ENCODE data around the gene GLT8D2.

- TF ChIP-seq CTCF (IDR thresholded peaks at IDR 0.05; ENCODE audit: low read depth, low read length) (no peak), EZH2phosphoT487 (IDR thresholded peaks at IDR 0.05; ENCODE audit: low read depth) (no peak)
These were observed 8.8 kb upstream of the GLT8D2 start for GRCh38 chr12:104058802-104059201.
